Natural killer cell treated with Interleukin-12 subunit alpha and Interleukin-12 subunit beta and Interleukin-15 and Interleukin-18, amount 100 ng/mL, for 72 hours (primary cell): ENCODE measurements around the gene UBQLN2. TPM values are rescaled to one million over a fixed set of nuclear protein-coding genes. Genes with fewer than 3 reads are reported as not detected.
"Not testable (repeated sequence)": the region's sequence is repeated elsewhere in the genome, so short reads cannot be mapped to it uniquely, and the experiment has no call there.

Source experiments
- ATAC-seq, 2 donors: fragments of 150-1000 bp; cut with Tn5 transposase in 1 of 2; sonication (Bioruptor Pico), chemical (Tn5 transposase) in 1 of 2; 2 replicates each; pipeline ENCODE4 v1.10.0; 2021
- DNase-seq: peaks from one replicate; pipeline ENCODE4 v3.0.0; 2022; ENCODE audit warnings: low spot score
- H3K27ac Mint-ChIP-seq, 2 donors: 1 replicate in 1 of 2; 2 replicates in 1 of 2; pipeline ENCODE4 v1.8.0; 2022; ENCODE audit warnings: mixed read lengths in 2 of 2, mild to moderate bottlenecking in 1 of 2, moderate library complexity in 1 of 2
- H3K27me3 Mint-ChIP-seq, 2 donors: 1 replicate in 1 of 2; 2 replicates in 1 of 2; pipeline ENCODE4 v1.8.0; 2022; ENCODE audit warnings: mixed read lengths in 2 of 2
- H3K36me3 Mint-ChIP-seq: one replicate; pipeline ENCODE4 v1.8.0; 2022; ENCODE audit warnings: mixed read lengths
- H3K4me1 Mint-ChIP-seq, 2 donors: 1 replicate in 1 of 2; 2 replicates in 1 of 2; pipeline ENCODE4 v1.8.0; 2022; ENCODE audit warnings: low read depth in 2 of 2, mixed read lengths in 2 of 2, mild to moderate bottlenecking in 1 of 2
- H3K4me3 Mint-ChIP-seq: one replicate; pipeline ENCODE4 v1.8.0; 2022; ENCODE audit warnings: mixed read lengths
- H3K9me3 Mint-ChIP-seq: 2 replicates; pipeline ENCODE4 v1.8.0; 2022; ENCODE audit warnings: mixed read lengths
- total RNA-seq, 2 donors: library from RNA; stranded (reverse); gene quantifications; one replicate each; pipeline ENCODE4 v1.2.3, GENCODE V29; 2022

The UBQLN2 gene
- total RNA-seq, 2 donors from 2014 or later = 29.0 to 35.5 TPM

DNA sequence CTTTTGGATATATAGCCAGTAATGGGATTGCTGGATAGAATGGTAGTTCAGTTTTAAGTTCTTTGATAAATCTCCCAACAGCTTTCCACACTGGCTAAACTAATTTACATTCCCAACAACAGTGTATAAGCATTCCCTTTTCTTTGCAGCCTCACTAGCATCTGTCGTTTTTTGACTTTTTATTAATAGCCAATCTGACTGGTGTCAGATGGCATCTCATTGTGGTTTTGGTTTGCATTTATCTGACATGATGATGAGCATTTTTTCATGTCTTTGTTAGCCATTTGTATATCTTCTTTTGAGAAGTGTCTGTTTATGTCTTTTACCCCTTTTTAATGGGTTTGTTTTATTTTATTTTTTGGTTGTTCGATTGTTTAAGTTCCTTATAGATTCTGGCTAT is 13.3 kb downstream of the UBQLN2 start:
- H3K4me3 Mint-ChIP-seq = no peak overlapping the region
- no peaks in the 10 kb centered on the region for H3K9me3 Mint-ChIP-seq
- ATAC-seq (no peak), DNase-seq (no peak)
- H3K36me3 Mint-ChIP-seq = peaks cover 25% of the 10 kb centered on the region
- H3K27ac Mint-ChIP-seq = no peak overlapping the region
- H3K4me1 Mint-ChIP-seq = peaks cover 11 to 35% of the 10 kb centered on the region in 2 donors
- H3K27me3 Mint-ChIP-seq = peaks cover 0 to 4% of the 10 kb centered on the region in 2 donors

- ATAC-seq = peak in 1 of 2 donors; percentile 40
- H3K4me3 Mint-ChIP-seq = no peak overlapping the region
- H3K36me3 Mint-ChIP-seq = peaks cover 13% of the 10 kb centered on the region
- peaks cover 7 to 10% of the 10 kb centered on the region in 2 donors for H3K4me1 Mint-ChIP-seq
- DNase-seq = no peak
- no peak overlapping the region for H3K27ac Mint-ChIP-seq
- H3K9me3 Mint-ChIP-seq = no peaks in the 10 kb centered on the region
- no peaks in the 10 kb centered on the region for H3K27me3 Mint-ChIP-seq
Observed at GRCh38 chrX:56588397-56589188, 25.2 kb downstream of the UBQLN2 start.

- not testable (repeated sequence) for H3K27ac Mint-ChIP-seq, H3K4me3 Mint-ChIP-seq, H3K27me3 Mint-ChIP-seq, H3K9me3 Mint-ChIP-seq, DNase-seq, ATAC-seq
- Mint-ChIP-seq H3K36me3 (peaks cover 36% of the 10 kb centered on the region), H3K4me1 (peaks cover 16 to 18% of the 10 kb centered on the region in 2 donors)
Observed at GRCh38 chrX:56591830-56592229, 28.4 kb downstream of the UBQLN2 start.

- DNase-seq (no peak), ATAC-seq (no peak)
- H3K4me1 Mint-ChIP-seq = peaks cover 7 to 8% of the 10 kb centered on the region in 2 donors
- no peak overlapping the region for H3K4me3 Mint-ChIP-seq
- H3K27me3 Mint-ChIP-seq = peaks cover 0 to 5% of the 10 kb centered on the region in 2 donors
- H3K27ac Mint-ChIP-seq = no peak overlapping the region
- H3K36me3 Mint-ChIP-seq = peaks cover 18% of the 10 kb centered on the region
- H3K9me3 Mint-ChIP-seq = no peaks in the 10 kb centered on the region
Observed at GRCh38 chrX:56600141-56600540, 36.7 kb downstream of the UBQLN2 start.

DNA sequence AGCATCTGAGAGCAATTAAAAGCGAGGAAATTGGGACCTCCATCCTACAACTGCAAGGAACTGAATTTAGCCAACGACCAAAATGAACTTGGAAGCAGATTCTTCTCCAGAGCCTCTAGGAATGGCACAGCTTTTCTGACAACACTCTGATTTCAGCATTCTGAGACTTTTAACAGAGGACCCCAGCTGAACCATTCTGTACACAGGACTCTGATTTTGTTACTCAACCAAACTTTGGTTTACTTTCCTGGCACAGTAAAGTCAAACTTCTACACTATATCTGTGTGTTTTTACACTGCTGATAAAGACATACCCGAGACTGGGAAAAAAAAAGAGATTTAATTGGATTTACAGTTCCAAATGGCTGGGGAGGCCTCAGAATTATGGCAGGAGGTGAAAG is 37.6 kb downstream of the UBQLN2 start:
- H3K27me3 Mint-ChIP-seq = peaks cover 0 to 5% of the 10 kb centered on the region in 2 donors
- peaks cover 14% of the 10 kb centered on the region for H3K36me3 Mint-ChIP-seq
- ATAC-seq (no peak), DNase-seq (no peak)
- no peak overlapping the region for H3K27ac Mint-ChIP-seq
- peaks cover 4% of the 10 kb centered on the region in 2 donors for H3K4me1 Mint-ChIP-seq
- no peak overlapping the region for H3K4me3 Mint-ChIP-seq
- no peaks in the 10 kb centered on the region for H3K9me3 Mint-ChIP-seq

GRCh38 chrX:56615282-56615681 is 51.9 kb downstream of the UBQLN2 start:
- DNase-seq (no peak), ATAC-seq (no peak)
- H3K36me3 Mint-ChIP-seq = no peaks in the 10 kb centered on the region
- peaks cover 0 to 11% of the 10 kb centered on the region in 2 donors for H3K27me3 Mint-ChIP-seq
- no peaks in the 10 kb centered on the region for H3K4me1 Mint-ChIP-seq
- H3K9me3 Mint-ChIP-seq = no peaks in the 10 kb centered on the region
- H3K27ac Mint-ChIP-seq = no peak overlapping the region
- H3K4me3 Mint-ChIP-seq = no peak overlapping the region

Other genes with a start within 250 kb of the UBQLN2 start
- 10 to 100 TPM; 12.7 to 35.3 TPM for gene NBDY, start 165.6 kb downstream of the UBQLN2 start, total RNA-seq